ENCODE data around the gene PLPPR1.

DNA sequence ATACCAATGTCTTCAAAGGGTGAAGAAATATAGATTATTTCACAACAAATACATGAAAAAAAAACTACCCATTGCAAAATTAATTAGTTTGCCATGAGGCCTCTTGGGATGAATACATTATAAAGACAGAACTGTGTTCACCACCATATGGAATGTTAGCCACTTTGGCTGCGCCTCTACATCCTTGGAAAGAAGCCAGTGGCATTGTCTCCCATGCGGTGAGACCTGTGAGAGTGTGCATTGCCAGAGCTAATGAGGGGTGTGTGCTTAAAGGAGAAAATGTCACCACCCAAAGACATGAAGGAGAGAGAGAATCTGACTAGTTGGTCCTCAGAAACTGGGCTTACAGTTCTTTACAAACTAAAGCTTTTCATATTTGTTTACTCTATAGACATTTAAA, 110.6 kb downstream of the PLPPR1 start:
- no peak for TF ChIP-seq EZH2 (optimal IDR thresholded peaks at IDR 0.05; ENCODE audit: low read depth, low read length)
- TF ChIP-seq, protein P1, sequence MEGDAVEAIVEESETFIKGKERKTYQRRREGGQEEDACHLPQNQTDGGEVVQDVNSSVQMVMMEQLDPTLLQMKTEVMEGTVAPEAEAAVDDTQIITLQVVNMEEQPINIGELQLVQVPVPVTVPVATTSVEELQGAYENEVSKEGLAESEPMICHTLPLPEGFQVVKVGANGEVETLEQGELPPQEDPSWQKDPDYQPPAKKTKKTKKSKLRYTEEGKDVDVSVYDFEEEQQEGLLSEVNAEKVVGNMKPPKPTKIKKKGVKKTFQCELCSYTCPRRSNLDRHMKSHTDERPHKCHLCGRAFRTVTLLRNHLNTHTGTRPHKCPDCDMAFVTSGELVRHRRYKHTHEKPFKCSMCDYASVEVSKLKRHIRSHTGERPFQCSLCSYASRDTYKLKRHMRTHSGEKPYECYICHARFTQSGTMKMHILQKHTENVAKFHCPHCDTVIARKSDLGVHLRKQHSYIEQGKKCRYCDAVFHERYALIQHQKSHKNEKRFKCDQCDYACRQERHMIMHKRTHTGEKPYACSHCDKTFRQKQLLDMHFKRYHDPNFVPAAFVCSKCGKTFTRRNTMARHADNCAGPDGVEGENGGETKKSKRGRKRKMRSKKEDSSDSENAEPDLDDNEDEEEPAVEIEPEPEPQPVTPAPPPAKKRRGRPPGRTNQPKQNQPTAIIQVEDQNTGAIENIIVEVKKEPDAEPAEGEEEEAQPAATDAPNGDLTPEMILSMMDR (IDR thresholded peaks at IDR 0.05; ENCODE audit: low read length) = no peak
